CD4-positive, alpha-beta T cell treated with Interleukin-17A for 4 hours (primary cell): Measurements from ENCODE around the gene NHLRC4.
"Not testable (repeated sequence)": the region's sequence is repeated elsewhere in the genome, so short reads cannot be mapped to it uniquely, and the experiment has no call there.

Experiments
- DNase-seq: peaks from one replicate; pipeline ENCODE4 v3.0.0-alpha.2; 2020; ENCODE audit warnings: mixed read lengths

NHLRC4 gene

GRCh38 chr16:586047-586644 lies 19.3 kb downstream of the NHLRC4 start:
- no peak for DNase-seq

- no peak for DNase-seq
Measured at GRCh38 chr16:586645-587590, 20.1 kb downstream of the NHLRC4 start.

GRCh38 chr16:588639-588888 lies 21.8 kb downstream of the NHLRC4 start:
- DNase-seq: peak; percentile 64

- DNase-seq: peak; percentile 98
Measured at GRCh38 chr16:588889-589657, 22.3 kb downstream of the NHLRC4 start.

GRCh38 chr16:589658-590187 lies 22.9 kb downstream of the NHLRC4 start, which contains the start of gene RAB40C:
RAB40C (plus strand) TSS chr16:590066; CDS start chr16:590292, 226 bp downstream.
- peak; percentile 99 for DNase-seq

GRCh38 chr16:590188-590814 lies 23.5 kb downstream of the NHLRC4 start:
- DNase-seq: no peak

GRCh38 chr16:590815-591200 lies 24.0 kb downstream of the NHLRC4 start:
- no peak for DNase-seq

- DNase-seq: no peak
Measured at GRCh38 chr16:591231-591630, 24.4 kb downstream of the NHLRC4 start.

GRCh38 chr16:591892-592517 lies 25.2 kb downstream of the NHLRC4 start:
- DNase-seq: no peak

- no peak for DNase-seq
Measured at GRCh38 chr16:592518-593306, 25.9 kb downstream of the NHLRC4 start.

GRCh38 chr16:593406-593805 lies 26.6 kb downstream of the NHLRC4 start:
- no peak for DNase-seq

- no peak for DNase-seq
Measured at GRCh38 chr16:593807-594206, 27.0 kb downstream of the NHLRC4 start.

GRCh38 chr16:595094-595528 lies 28.3 kb downstream of the NHLRC4 start:
- no peak for DNase-seq

- no peak for DNase-seq
Measured at GRCh38 chr16:595942-596735, 29.3 kb downstream of the NHLRC4 start.

GRCh38 chr16:596736-597060 lies 29.9 kb downstream of the NHLRC4 start:
- no peak for DNase-seq

GRCh38 chr16:597655-598054 lies 30.9 kb downstream of the NHLRC4 start:
- DNase-seq: not testable (repeated sequence)

- no peak for DNase-seq
Measured at GRCh38 chr16:598823-599739, 32.3 kb downstream of the NHLRC4 start.

- DNase-seq: no peak
Measured at GRCh38 chr16:600781-601180, 34.0 kb downstream of the NHLRC4 start.

- DNase-seq: no peak
Measured at GRCh38 chr16:603933-604332, 37.1 kb downstream of the NHLRC4 start.
